GM19395 (cell line): ENCODE measurements around the gene ADAMTSL3.
"Not testable (repeated sequence)": the region's sequence is repeated elsewhere in the genome, so short reads cannot be mapped to it uniquely, and the experiment has no call there.

Experiments
- ATAC-seq: cut with Tn5 transposase; IDR thresholded peaks from one replicate; pipeline ENCODE4 v1.9.1; 2021; ENCODE audit warnings: mild to moderate bottlenecking, moderate library complexity; ENCODE audit not compliant: unreplicated experiment

ADAMTSL3 gene

GRCh38 chr15:84079325-84079884 is 425.5 kb downstream of the ADAMTSL3 start:
- ATAC-seq = not testable (repeated sequence)

GRCh38 chr15:84079885-84080777 is 426.2 kb downstream of the ADAMTSL3 start:
- ATAC-seq = peak; percentile 97

- not testable (repeated sequence) for ATAC-seq
These were observed 426.8 kb downstream of the ADAMTSL3 start for GRCh38 chr15:84080778-84081084.

- no peak for ATAC-seq
These were observed 427.7 kb downstream of the ADAMTSL3 start for GRCh38 chr15:84081391-84082168.

GRCh38 chr15:84082739-84083138 is 428.8 kb downstream of the ADAMTSL3 start:
- ATAC-seq = no peak

- not testable (repeated sequence) for ATAC-seq
These were observed 432.1 kb downstream of the ADAMTSL3 start for GRCh38 chr15:84086071-84086470.
